Karpas-422 (cell line): ENCODE measurements around the gene AXIN2. TPM values are rescaled to one million over a fixed set of nuclear protein-coding genes. Genes with fewer than 3 reads are reported as not detected.

Source experiments
- DNase-seq: peaks from one replicate; pipeline ENCODE4 v3.0.0-alpha.2; 2015
- H2AFZ ChIP-seq: fragments of 200-600 bp; sonication (generic); 2 replicates; pipeline ENCODE4 v1.6.1; 2014; ENCODE audit warnings: antibody characterized with exemption, low read length, mixed read lengths
- H3K27ac ChIP-seq: fragments of 200-600 bp; sonication (generic); 2 replicates; pipeline ENCODE4 v1.5.1; 2014; ENCODE audit warnings: mild to moderate bottlenecking, low read length, moderate library complexity
- H3K27me3 ChIP-seq: fragments of 200-600 bp; sonication (generic); 2 replicates; pipeline ENCODE4 v1.6.1; 2014; ENCODE audit warnings: low read length, mixed read lengths
- H3K36me3 ChIP-seq: fragments of 200-600 bp; sonication (generic); 2 replicates; pipeline ENCODE4 v1.6.1; 2014; ENCODE audit warnings: low read length, mixed read lengths; ENCODE audit not compliant: insufficient read depth
- H3K4me1 ChIP-seq: fragments of 200-600 bp; sonication (generic); 2 replicates; pipeline ENCODE4 v1.6.1; 2014; ENCODE audit warnings: mild to moderate bottlenecking, low read length, mixed read lengths
- H3K4me2 ChIP-seq: fragments of 200-600 bp; sonication (generic); 2 replicates; pipeline ENCODE4 v1.6.1; 2014; ENCODE audit warnings: low read length, low read depth, mild to moderate bottlenecking; ENCODE audit not compliant: poor library complexity, severe bottlenecking
- H3K4me3 ChIP-seq: fragments of 200-600 bp; sonication (generic); 2 replicates; pipeline ENCODE4 v1.5.1; 2014; ENCODE audit warnings: mild to moderate bottlenecking, antibody characterized with exemption, low read length, mixed read lengths
- H3K79me2 ChIP-seq: fragments of 200-600 bp; sonication (generic); 2 replicates; pipeline ENCODE4 v1.6.1; 2014; ENCODE audit warnings: mild to moderate bottlenecking, low read length, mixed read lengths
- H3K9ac ChIP-seq: fragments of 200-600 bp; sonication (generic); 2 replicates; pipeline ENCODE4 v1.6.0; 2014; ENCODE audit warnings: low read length
- H3K9me2 ChIP-seq: fragments of 200-600 bp; sonication (generic), shearing (Covaris generic); replicated peaks from 2 replicates; pipeline ENCODE4 v1.6.0; 2014; ENCODE audit warnings: mild to moderate bottlenecking, low read length, moderate library complexity; ENCODE audit not compliant: insufficient read depth
- H3K9me3 ChIP-seq: fragments of 300-700, 200-600 bp; sonication (generic); 2 replicates; pipeline ENCODE4 v1.6.1; 2014; ENCODE audit warnings: low read length, mixed read lengths
- H4K20me1 ChIP-seq: fragments of 200-600 bp; sonication (generic); 2 replicates; pipeline ENCODE4 v1.6.1; 2014; ENCODE audit warnings: mild to moderate bottlenecking, antibody characterized with exemption, low read length, low read depth; ENCODE audit not compliant: insufficient read depth
- total RNA-seq: library from RNA; depleted of rRNA; stranded (reverse); fragments of >200 nt; shearing (Covaris generic); gene quantifications from 2 replicates; pipeline ENCODE4 v1.2.3, GENCODE V29; 2014; ENCODE audit warnings: low replicate concordance; rRNA removed

AXIN2 gene
- not detected in 2 replicates for total RNA-seq

GRCh38 chr17:65561452-65562205 is at the start of gene AXIN2:
TSS of gene AXIN2 (minus strand) at chr17:65561648. CDS start at chr17:65558620, 3,028 bp downstream.
- Histone ChIP-seq H3K79me2 (no peaks in the 10 kb centered on the region), H3K4me2 (peak within 1 kb of the TSS; percentile 60), H4K20me1 (no peaks in the 10 kb centered on the region; the same call in 1 of the 2 replicates), H2AFZ (no peak within 1 kb of the TSS), H3K9ac (peak within 1 kb of the TSS; percentile 66), H3K9me2 (no peaks in the 10 kb centered on the region), H3K27me3 (no peaks in the 10 kb centered on the region), H3K36me3 (no peaks in the 10 kb centered on the region), H3K9me3 (no peaks in the 10 kb centered on the region), H3K4me1 (peaks cover 4% of the 10 kb centered on the region; the same call in 1 of the 2 replicates), H3K4me3 (peak within 1 kb of the TSS; percentile 59; the same call in 1 of the 2 replicates), H3K27ac (no peak within 1 kb of the TSS)
- DNase-seq, result peak; percentile 89

GRCh38 chr17:65609749-65610148 is 48.3 kb upstream of the AXIN2 start:
- Histone ChIP-seq H3K4me1 (no peaks in the 10 kb centered on the region), H3K9ac (no peak overlapping the region), H3K27ac (no peak overlapping the region), H3K4me2 (no peak overlapping the region), H3K36me3 (no peaks in the 10 kb centered on the region), H4K20me1 (no peaks in the 10 kb centered on the region), H3K79me2 (no peaks in the 10 kb centered on the region), H3K4me3 (no peak overlapping the region), H2AFZ (no peak overlapping the region), H3K27me3 (no peaks in the 10 kb centered on the region), H3K9me2 (no peaks in the 10 kb centered on the region), H3K9me3 (no peaks in the 10 kb centered on the region)
- no peak for DNase-seq

GRCh38 chr17:65609286-65609685 is 47.8 kb upstream of the AXIN2 start:
- no peaks in the 10 kb centered on the region for H3K79me2 ChIP-seq
- H3K9ac ChIP-seq, result no peak overlapping the region
- H3K4me3 ChIP-seq, result no peak overlapping the region
- no peak overlapping the region for H3K4me2 ChIP-seq
- H3K27me3 ChIP-seq, result no peaks in the 10 kb centered on the region
- no peaks in the 10 kb centered on the region for H4K20me1 ChIP-seq
- H2AFZ ChIP-seq, result no peak overlapping the region
- DNase-seq, result no peak
- H3K9me3 ChIP-seq, result no peaks in the 10 kb centered on the region
- H3K36me3 ChIP-seq, result no peaks in the 10 kb centered on the region
- H3K4me1 ChIP-seq, result no peaks in the 10 kb centered on the region
- H3K9me2 ChIP-seq, result no peaks in the 10 kb centered on the region
- no peak overlapping the region for H3K27ac ChIP-seq

- Histone ChIP-seq H4K20me1 (no peaks in the 10 kb centered on the region), H3K9me3 (no peaks in the 10 kb centered on the region), H3K36me3 (no peaks in the 10 kb centered on the region), H3K4me1 (no peaks in the 10 kb centered on the region), H3K4me3 (no peak overlapping the region), H2AFZ (no peak overlapping the region), H3K9ac (no peak overlapping the region), H3K4me2 (no peak overlapping the region), H3K27ac (no peak overlapping the region), H3K9me2 (no peaks in the 10 kb centered on the region), H3K79me2 (no peaks in the 10 kb centered on the region), H3K27me3 (no peaks in the 10 kb centered on the region)
- no peak for DNase-seq
These were observed 42.6 kb upstream of the AXIN2 start for GRCh38 chr17:65604070-65604469.

GRCh38 chr17:65601881-65602280 is 40.4 kb upstream of the AXIN2 start:
- Histone ChIP-seq H3K79me2 (no peaks in the 10 kb centered on the region), H3K4me3 (no peak overlapping the region), H3K27me3 (no peaks in the 10 kb centered on the region), H3K27ac (no peak overlapping the region), H3K9me2 (no peaks in the 10 kb centered on the region), H3K36me3 (no peaks in the 10 kb centered on the region), H3K9ac (no peak overlapping the region), H3K9me3 (no peaks in the 10 kb centered on the region), H3K4me1 (no peaks in the 10 kb centered on the region), H2AFZ (no peak overlapping the region), H4K20me1 (no peaks in the 10 kb centered on the region), H3K4me2 (no peak overlapping the region)
- no peak for DNase-seq

- no peak for DNase-seq
- Histone ChIP-seq H3K36me3 (no peaks in the 10 kb centered on the region), H3K4me1 (no peaks in the 10 kb centered on the region), H2AFZ (no peak overlapping the region), H3K27ac (no peak overlapping the region), H4K20me1 (no peaks in the 10 kb centered on the region), H3K4me2 (no peak overlapping the region), H3K79me2 (no peaks in the 10 kb centered on the region), H3K9me2 (no peaks in the 10 kb centered on the region), H3K9me3 (no peaks in the 10 kb centered on the region), H3K27me3 (no peaks in the 10 kb centered on the region), H3K9ac (no peak overlapping the region), H3K4me3 (no peak overlapping the region)
These were observed 39.7 kb upstream of the AXIN2 start for GRCh38 chr17:65601145-65601544.

GRCh38 chr17:65600518-65600917 is 39.1 kb upstream of the AXIN2 start:
- Histone ChIP-seq H3K4me2 (no peak overlapping the region), H3K27me3 (no peaks in the 10 kb centered on the region), H3K9ac (no peak overlapping the region), H4K20me1 (no peaks in the 10 kb centered on the region), H3K9me2 (no peaks in the 10 kb centered on the region), H2AFZ (no peak overlapping the region), H3K4me3 (no peak overlapping the region), H3K79me2 (no peaks in the 10 kb centered on the region), H3K27ac (no peak overlapping the region), H3K36me3 (no peaks in the 10 kb centered on the region), H3K4me1 (no peaks in the 10 kb centered on the region), H3K9me3 (no peaks in the 10 kb centered on the region)
- DNase-seq, result no peak

- Histone ChIP-seq H3K9ac (no peak overlapping the region), H3K27ac (no peak overlapping the region), H2AFZ (no peak overlapping the region), H3K79me2 (no peaks in the 10 kb centered on the region), H3K4me1 (no peaks in the 10 kb centered on the region), H4K20me1 (no peaks in the 10 kb centered on the region), H3K9me2 (no peaks in the 10 kb centered on the region), H3K4me2 (no peak overlapping the region), H3K27me3 (no peaks in the 10 kb centered on the region), H3K36me3 (no peaks in the 10 kb centered on the region), H3K9me3 (no peaks in the 10 kb centered on the region), H3K4me3 (no peak overlapping the region)
- no peak for DNase-seq
These were observed 38.2 kb upstream of the AXIN2 start for GRCh38 chr17:65599650-65600049.
